Neutrophil (primary cell): ENCODE results near the gene PAX5.

Source experiments
- H3K27ac ChIP-seq: fragments of 200-600 bp; sonication (generic); 2 replicates; pipeline ENCODE4 v1.5.1; 2016; ENCODE audit warnings: mild to moderate bottlenecking, moderate library complexity
- H3K27me3 ChIP-seq: fragments of 200-600 bp; sonication (generic); 2 replicates; pipeline ENCODE4 v1.6.0; 2016; ENCODE audit warnings: mild to moderate bottlenecking
- H3K36me3 ChIP-seq: fragments of 200-600 bp; sonication (generic); 2 replicates; pipeline ENCODE4 v1.5.1; 2017
- H3K4me1 ChIP-seq, 2 experiments: fragments of 200-600 bp in 1 of 2; sonication (generic) in 1 of 2; 1 replicate in 1 of 2; 2 replicates in 1 of 2; pipeline versions ENCODE4 v1.5.1 to v1.6.1; 2013 to 2016; ENCODE audit warnings: low read depth in 1 of 2, low read length in 1 of 2, mild to moderate bottlenecking in 1 of 2, moderate library complexity in 1 of 2; ENCODE audit not compliant: control insufficient read depth in 1 of 2, insufficient read depth in 1 of 2
- H3K4me3 ChIP-seq, 2 experiments: fragments of 200-600 bp in 1 of 2; sonication (generic) in 1 of 2; 1 replicate in 1 of 2; 2 replicates in 1 of 2; pipeline ENCODE4 v1.5.1; 2013 to 2016; ENCODE audit warnings: low read depth in 1 of 2, low read length in 1 of 2, mild to moderate bottlenecking in 1 of 2, moderate library complexity in 1 of 2
- H3K9me3 ChIP-seq: fragments of 200-600 bp; sonication (generic); 2 replicates; pipeline ENCODE4 v1.5.1; 2016
- TF ChIP-seq, protein P1 (sequence below): fragments of 200-600 bp; sonication (generic); IDR thresholded peaks from 2 replicates; pipeline ENCODE4 v1.5.1; 2016; ENCODE audit warnings: antibody characterized with exemption

PAX5 gene

DNA sequence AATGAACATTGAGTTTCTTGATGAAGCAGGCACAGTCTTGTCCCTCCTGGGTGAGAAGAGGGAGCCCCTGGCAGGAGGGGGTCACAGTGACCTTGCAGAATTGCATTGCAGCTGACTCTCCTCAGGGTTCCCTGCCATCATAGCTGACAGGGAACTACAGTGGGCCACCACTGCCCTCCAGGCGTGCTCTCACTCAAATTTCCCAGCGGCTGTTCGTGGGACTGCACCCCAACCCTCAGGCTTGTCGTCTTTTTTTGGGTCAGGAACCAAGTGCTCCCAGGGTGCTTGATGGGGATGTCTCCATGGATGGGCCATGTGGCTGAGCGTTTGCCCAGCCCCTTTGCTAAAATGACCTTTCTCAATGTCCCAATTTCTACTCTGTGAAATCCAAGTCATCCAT, 245.5 kb downstream of the PAX5 start:
- Histone ChIP-seq H3K36me3 (no peaks in the 10 kb centered on the region), H3K27me3 (peaks cover 5% of the 10 kb centered on the region), H3K9me3 (no peaks in the 10 kb centered on the region), H3K27ac (no peak overlapping the region), H3K4me3 (no peak overlapping the region), H3K4me1 (no peaks in the 10 kb centered on the region)
- TF ChIP-seq, protein P1, sequence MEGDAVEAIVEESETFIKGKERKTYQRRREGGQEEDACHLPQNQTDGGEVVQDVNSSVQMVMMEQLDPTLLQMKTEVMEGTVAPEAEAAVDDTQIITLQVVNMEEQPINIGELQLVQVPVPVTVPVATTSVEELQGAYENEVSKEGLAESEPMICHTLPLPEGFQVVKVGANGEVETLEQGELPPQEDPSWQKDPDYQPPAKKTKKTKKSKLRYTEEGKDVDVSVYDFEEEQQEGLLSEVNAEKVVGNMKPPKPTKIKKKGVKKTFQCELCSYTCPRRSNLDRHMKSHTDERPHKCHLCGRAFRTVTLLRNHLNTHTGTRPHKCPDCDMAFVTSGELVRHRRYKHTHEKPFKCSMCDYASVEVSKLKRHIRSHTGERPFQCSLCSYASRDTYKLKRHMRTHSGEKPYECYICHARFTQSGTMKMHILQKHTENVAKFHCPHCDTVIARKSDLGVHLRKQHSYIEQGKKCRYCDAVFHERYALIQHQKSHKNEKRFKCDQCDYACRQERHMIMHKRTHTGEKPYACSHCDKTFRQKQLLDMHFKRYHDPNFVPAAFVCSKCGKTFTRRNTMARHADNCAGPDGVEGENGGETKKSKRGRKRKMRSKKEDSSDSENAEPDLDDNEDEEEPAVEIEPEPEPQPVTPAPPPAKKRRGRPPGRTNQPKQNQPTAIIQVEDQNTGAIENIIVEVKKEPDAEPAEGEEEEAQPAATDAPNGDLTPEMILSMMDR = no peak

DNA sequence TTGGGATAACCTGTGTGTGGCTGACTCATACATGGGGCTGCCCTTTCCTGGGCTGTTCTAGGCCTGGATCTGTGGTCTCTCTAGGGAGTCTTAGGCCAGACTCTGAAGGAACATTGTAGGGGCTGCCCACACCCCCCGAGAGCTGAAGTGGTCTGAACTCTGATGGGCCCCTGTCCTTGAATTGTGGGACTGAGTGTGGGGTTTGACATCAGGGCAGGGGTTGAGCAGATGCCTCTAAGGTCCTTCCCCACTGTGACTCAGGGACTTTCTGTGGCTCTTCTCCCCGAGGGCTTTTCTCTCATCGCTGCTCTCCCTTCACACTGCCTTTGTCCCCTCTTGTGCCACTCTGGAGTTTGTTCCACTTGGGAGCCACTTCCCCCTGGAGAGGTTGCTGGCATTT, 246.4 kb downstream of the PAX5 start:
- H3K27me3 ChIP-seq = peaks cover 5% of the 10 kb centered on the region
- no peaks in the 10 kb centered on the region for H3K36me3 ChIP-seq
- no peaks in the 10 kb centered on the region for H3K4me1 ChIP-seq
- TF ChIP-seq, protein P1 = no peak
- H3K4me3 ChIP-seq = no peak overlapping the region
- H3K9me3 ChIP-seq = no peaks in the 10 kb centered on the region
- no peak overlapping the region for H3K27ac ChIP-seq
